Measurements from ENCODE around the gene MYO1E. TPM values are rescaled to one million over a fixed set of nuclear protein-coding genes. Genes with fewer than 3 reads are reported as not detected.
"Not testable (repeated sequence)": the region's sequence is repeated elsewhere in the genome, so short reads cannot be mapped to it uniquely, and the experiment has no call there.

MYO1E gene
- total and polyA plus RNA-seq, 2 of the 4 experiments (the other 2 are of a cell fraction), result 13.4 to 37.3 TPM

GRCh38 chr15:59388670-59389069, 16.0 kb upstream of the MYO1E start:
- in situ Hi-C loops (cut with MboI; ENCODE audit: low sequenced_read_pairs), result no loop called here

GRCh38 chr15:59387196-59387878, 14.7 kb upstream of the MYO1E start:
- H3K27me3 ChIP-seq (ENCODE audit: control insufficient read depth, insufficient read depth, low read length); DNase-seq; POLR2A ChIA-PET (ENCODE audit: unreplicated experiment); H3K14ac ChIP-seq (replicated peaks; ENCODE audit: low read depth, low read length); H3K4me3 ChIP-seq (ENCODE audit: insufficient read depth, low read depth, low read length); H3K4me2 ChIP-seq (ENCODE audit: low read depth, low read length); H2AFZ ChIP-seq (replicated peaks; ENCODE audit: low read length, poor library complexity); BruUV-seq (replicated peaks); H2BK5ac ChIP-seq (ENCODE audit: low read depth, low read length, poor library complexity, severe bottlenecking); ATAC-seq (ENCODE audit: low read depth); H3K18ac ChIP-seq (ENCODE audit: low read depth, low read length); H3K4ac ChIP-seq (ENCODE audit: low read depth, low read length); H2BK20ac ChIP-seq (ENCODE audit: low read depth, low read length); H2BK120ac ChIP-seq (ENCODE audit: low read depth, low read length); H3K9me3 ChIP-seq (ENCODE audit: control insufficient read depth, insufficient read depth, low read length); H4K8ac ChIP-seq (ENCODE audit: low read depth in 2 of 2, low read length in 2 of 2); H3K9ac ChIP-seq (ENCODE audit: low read depth, low read length); H4K5ac ChIP-seq (ENCODE audit: low read depth, low read length); H2BK15ac ChIP-seq (ENCODE audit: low read depth, low read length); H3K4me1 ChIP-seq (ENCODE audit: control insufficient read depth, insufficient read depth, low read length); H3K27ac ChIP-seq (ENCODE audit: insufficient read depth, low read length); H2AK9ac ChIP-seq (replicated peaks; ENCODE audit: low read depth, low read length, poor library complexity); H3K23ac ChIP-seq (ENCODE audit: low read depth, low read length); H4K91ac ChIP-seq (ENCODE audit: insufficient read depth, low read depth, low read length); CTCF ChIA-PET; dilution Hi-C loops (cut with HindIII; ENCODE audit: low sequenced_read_pairs, unreplicated experiment); H3K9me1 ChIP-seq (ENCODE audit: insufficient read depth, low read length); H3K79me1 ChIP-seq (ENCODE audit: low read depth in 1 of 2, low read length in 2 of 2); H2AK5ac ChIP-seq (ENCODE audit: low read depth, low read length); H3K36me3 ChIP-seq (ENCODE audit: control insufficient read depth, insufficient read depth, low read length); in situ Hi-C loops (cut with MboI; ENCODE audit: low sequenced_read_pairs); H4K20me1 ChIP-seq (ENCODE audit: insufficient read depth, low read length); intact Hi-C loops (cut with micrococcal nuclease); H3K56ac ChIP-seq (ENCODE audit: extremely low read depth, insufficient read depth, low read length): not testable (repeated sequence)
- WGBS, 2 experiments (ENCODE audit: extremely low coverage in 2 of 2, insufficient read length in 1 of 2), result 97% methylated on average over 6 of the region's 13 CpGs; no CpG with 5 or more reads in 1 of the 2 experiments

More at GRCh38 chr15:59388670-59389069, 16.0 kb upstream of the MYO1E start:
- peak overlapping the region; percentile 4; the same call in 1 of the 2 replicates for H3K4me2 ChIP-seq (ENCODE audit: low read depth, low read length)
- H3K79me1 ChIP-seq (ENCODE audit: low read depth in 1 of 2, low read length in 2 of 2), result no peaks in the 10 kb centered on the region
- H3K27ac ChIP-seq (ENCODE audit: insufficient read depth, low read length), result peak overlapping the region; percentile 56; the same call in 1 of the 2 replicates
- H3K4ac ChIP-seq (ENCODE audit: low read depth, low read length), result no peak overlapping the region
- no peak overlapping the region for H3K18ac ChIP-seq (ENCODE audit: low read depth, low read length)
- no peak overlapping the region for H2BK15ac ChIP-seq (ENCODE audit: low read depth, low read length)
- no peak overlapping the region for H3K56ac ChIP-seq (ENCODE audit: extremely low read depth, insufficient read depth, low read length)
- ChIA-PET POLR2A (ENCODE audit: unreplicated experiment) (no interaction called here), CTCF (no interaction called here)
- H3K14ac ChIP-seq (replicated peaks; ENCODE audit: low read depth, low read length), result no peak overlapping the region
- no peak overlapping the region for H3K4me3 ChIP-seq (ENCODE audit: insufficient read depth, low read depth, low read length)
- peak overlapping the region; percentile 78 for H2AFZ ChIP-seq (replicated peaks; ENCODE audit: low read length, poor library complexity)
- peak overlapping the region; percentile 83; the same call in 1 of the 2 replicates for H2AK5ac ChIP-seq (ENCODE audit: low read depth, low read length)
- no peak overlapping the region for H2BK20ac ChIP-seq (ENCODE audit: low read depth, low read length)
- intact Hi-C loops (cut with micrococcal nuclease) (no loop called here), dilution Hi-C loops (cut with HindIII; ENCODE audit: low sequenced_read_pairs, unreplicated experiment) (no loop called here)
- no peaks in the 10 kb centered on the region for H3K9me3 ChIP-seq (ENCODE audit: control insufficient read depth, insufficient read depth, low read length)
- H3K4me1 ChIP-seq (ENCODE audit: control insufficient read depth, insufficient read depth, low read length), result peaks cover 2% of the 10 kb centered on the region
- no peak overlapping the region for H4K91ac ChIP-seq (ENCODE audit: insufficient read depth, low read depth, low read length)
- H3K36me3 ChIP-seq (ENCODE audit: control insufficient read depth, insufficient read depth, low read length), result no peaks in the 10 kb centered on the region
- TF ChIP-seq, protein P1, sequence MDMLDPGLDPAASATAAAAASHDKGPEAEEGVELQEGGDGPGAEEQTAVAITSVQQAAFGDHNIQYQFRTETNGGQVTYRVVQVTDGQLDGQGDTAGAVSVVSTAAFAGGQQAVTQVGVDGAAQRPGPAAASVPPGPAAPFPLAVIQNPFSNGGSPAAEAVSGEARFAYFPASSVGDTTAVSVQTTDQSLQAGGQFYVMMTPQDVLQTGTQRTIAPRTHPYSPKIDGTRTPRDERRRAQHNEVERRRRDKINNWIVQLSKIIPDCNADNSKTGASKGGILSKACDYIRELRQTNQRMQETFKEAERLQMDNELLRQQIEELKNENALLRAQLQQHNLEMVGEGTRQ (IDR thresholded peaks at IDR 0.05; ENCODE audit: low read depth, low read length), result no peak
- TF ChIP-seq FOS (IDR thresholded peaks at IDR 0.05; ENCODE audit: low read depth, low read length) (peak; percentile 88; the same call in 1 of the 2 replicates), MAFK (IDR thresholded peaks at IDR 0.05; ENCODE audit: low read depth, low read length) (no peak), NFE2L2 (IDR thresholded peaks at IDR 0.05; ENCODE audit: low read depth, low read length) (no peak), SMC3 (IDR thresholded peaks at IDR 0.05; ENCODE audit: low read depth, low read length) (no peak), RCOR1 (IDR thresholded peaks at IDR 0.05; ENCODE audit: insufficient replicate concordance, low read length) (no peak), CHD1 (IDR thresholded peaks at IDR 0.05; ENCODE audit: low read depth, low read length) (no peak), MXI1 (IDR thresholded peaks at IDR 0.05; ENCODE audit: borderline replicate concordance, low read depth, low read length) (no peak), POLR2A (IDR thresholded peaks at IDR 0.05; ENCODE audit: low read depth, low read length) (no peak), CEBPB (IDR thresholded peaks at IDR 0.05; ENCODE audit: low read depth, low read length) (peak; percentile 97)
- H4K20me1 ChIP-seq (ENCODE audit: insufficient read depth, low read length), result no peaks in the 10 kb centered on the region
- no peak overlapping the region for H4K5ac ChIP-seq (ENCODE audit: low read depth, low read length)
- no peak overlapping the region; the same call in 1 of the 2 replicates for H3K23ac ChIP-seq (ENCODE audit: low read depth, low read length)
- H2BK120ac ChIP-seq (ENCODE audit: low read depth, low read length), result no peak overlapping the region
- no peak overlapping the region for H2AK9ac ChIP-seq (replicated peaks; ENCODE audit: low read depth, low read length, poor library complexity)
- ATAC-seq (ENCODE audit: low read depth) (peak; percentile 57), DNase-seq (peak; percentile 70)
- H3K27me3 ChIP-seq (ENCODE audit: control insufficient read depth, insufficient read depth, low read length), result no peaks in the 10 kb centered on the region; the same call in 1 of the 2 replicates
- no peak overlapping the region for H3K9ac ChIP-seq (ENCODE audit: low read depth, low read length)
- no peak overlapping the region for H4K8ac ChIP-seq (ENCODE audit: low read depth in 2 of 2, low read length in 2 of 2)
- no TSS peak for BruUV-seq (replicated peaks)
- H3K9me1 ChIP-seq (ENCODE audit: insufficient read depth, low read length), result peaks cover 2% of the 10 kb centered on the region; the same call in 1 of the 2 replicates
- no CpG with 5 or more reads among the region's 3 CpGs for WGBS, 2 experiments (ENCODE audit: extremely low coverage in 2 of 2, insufficient read length in 1 of 2)
- peak overlapping the region; percentile 49 for H2BK5ac ChIP-seq (ENCODE audit: low read depth, low read length, poor library complexity, severe bottlenecking)

Measured in IMR-90 (cell line).